Measurements from ENCODE around the gene DNAAF6. TPM values are rescaled to one million over a fixed set of nuclear protein-coding genes. Genes with fewer than 3 reads are reported as not detected.

The DNAAF6 gene
- not detected in 5 replicates for total RNA-seq (2022; extraction: Qiagen RNA extraction)

DNA sequence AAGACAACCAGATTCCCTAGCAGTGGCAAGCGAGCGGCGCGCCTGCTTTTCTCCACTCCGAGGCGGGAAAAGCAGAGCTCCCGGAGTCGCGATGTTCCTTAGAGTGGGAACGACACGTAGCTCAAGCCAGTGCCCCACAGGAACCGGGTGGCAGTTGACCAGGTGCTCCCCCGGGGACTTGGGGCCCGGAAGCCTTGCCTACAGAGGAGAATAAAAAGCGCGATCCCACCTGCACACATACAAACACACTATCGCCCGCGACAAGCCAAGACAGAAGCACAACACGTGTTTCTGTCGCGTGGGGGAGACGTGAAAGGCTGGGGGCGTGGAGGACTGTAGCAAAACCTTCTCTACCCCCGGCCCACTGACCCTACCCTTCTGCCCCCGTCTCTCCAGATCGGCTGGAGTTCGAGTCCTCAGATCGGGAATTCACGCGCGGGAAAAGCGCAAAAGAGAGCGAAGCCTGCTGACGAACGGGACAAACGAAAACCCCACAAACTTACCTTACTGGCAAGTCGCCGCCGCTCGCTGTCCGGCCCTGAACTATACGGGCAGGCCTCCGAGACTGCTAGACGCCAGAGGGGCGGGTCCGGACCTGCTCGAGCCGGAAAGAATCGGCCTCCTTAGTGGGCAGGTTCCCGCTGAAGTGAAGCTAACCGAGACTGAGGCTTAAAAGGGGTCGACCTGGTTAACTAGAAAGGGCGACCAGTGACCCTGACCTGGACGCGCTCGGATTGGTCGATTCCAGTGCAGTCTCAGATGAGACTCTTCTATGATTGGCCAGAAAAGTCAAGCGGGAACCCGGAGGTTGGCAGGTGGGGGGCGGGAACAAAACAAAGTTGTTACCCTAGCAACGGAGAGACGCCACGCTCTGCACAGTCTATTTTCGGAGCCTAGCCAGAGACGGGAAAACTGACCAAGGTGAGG is at the start of gene DNAAF6, which contains the start of gene NUP62CL:
TSS of gene DNAAF6 (plus strand) at position 842 of the 927 bp plus-strand sequence. CDS start 6,265 bp downstream, outside the sequence.
TSS of gene NUP62CL (minus strand) at position 664 of the 927 bp plus-strand sequence. CDS start 31,287 bp downstream, outside the sequence.

Other genes starting within 250 kb of the DNAAF6 start
- 29.7 to 42.8 TPM (median 31.0 TPM) in 5 replicates for gene MORC4, start 206.4 kb upstream of the DNAAF6 start, total RNA-seq (2022; extraction: Qiagen RNA extraction)
- 7.9 to 11.2 TPM (median 10.1 TPM) in 5 replicates for gene RBM41, start 87.8 kb upstream of the DNAAF6 start, total RNA-seq (2022; extraction: Qiagen RNA extraction)
- 13.7 to 16.8 TPM (median 15.9 TPM) in 5 replicates for gene NUP62CL, start 178 bp upstream of the DNAAF6 start, total RNA-seq (2022; extraction: Qiagen RNA extraction)
- gene FRMPD3, start 243.0 kb downstream of the DNAAF6 start, total RNA-seq (2022; extraction: Qiagen RNA extraction): 0.05 to 0.12 TPM (median 0.08 TPM) in 5 replicates